NB4 (cell line): ENCODE results near the gene CELF5.
"Not testable (repeated sequence)": the region's sequence is repeated elsewhere in the genome, so short reads cannot be mapped to it uniquely, and the experiment has no call there.

Experiments used
- CTCF ChIP-seq: IDR thresholded peaks from one replicate; pipeline ENCODE4 v1.5.1; 2012; ENCODE audit warnings: low read depth, low read length
- MYC ChIP-seq: IDR thresholded peaks from 2 replicates; pipeline ENCODE4 v1.6.1; 2011; ENCODE audit warnings: low read depth, low read length
- POLR2A ChIP-seq: IDR thresholded peaks from 2 replicates; pipeline ENCODE4 v1.6.1; 2011; ENCODE audit warnings: mild to moderate bottlenecking; ENCODE audit not compliant: insufficient read length; ENCODE audit errors: extremely low read depth
- TF ChIP-seq, protein P1 (sequence below): IDR thresholded peaks from 2 replicates; pipeline ENCODE4 v1.6.1; 2011; ENCODE audit warnings: low read depth, low read length

- not testable (repeated sequence) for TF ChIP-seq POLR2A, CTCF, MYC
- TF ChIP-seq, protein P1, sequence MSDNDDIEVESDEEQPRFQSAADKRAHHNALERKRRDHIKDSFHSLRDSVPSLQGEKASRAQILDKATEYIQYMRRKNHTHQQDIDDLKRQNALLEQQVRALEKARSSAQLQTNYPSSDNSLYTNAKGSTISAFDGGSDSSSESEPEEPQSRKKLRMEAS, result not testable (repeated sequence)
Measured at GRCh38 chr19:3288437-3288836, 64.0 kb downstream of the CELF5 start.
